HG03565 (cell line): ENCODE data around the gene PTPRCAP.
"Not testable (repeated sequence)": the region's sequence is repeated elsewhere in the genome, so short reads cannot be mapped to it uniquely, and the experiment has no call there.

Experiments used
- ATAC-seq: cut with Tn5 transposase; IDR thresholded peaks from one replicate; pipeline ENCODE4 v1.9.1; 2021; ENCODE audit warnings: mild to moderate bottlenecking, moderate library complexity; ENCODE audit not compliant: unreplicated experiment

The PTPRCAP gene

DNA sequence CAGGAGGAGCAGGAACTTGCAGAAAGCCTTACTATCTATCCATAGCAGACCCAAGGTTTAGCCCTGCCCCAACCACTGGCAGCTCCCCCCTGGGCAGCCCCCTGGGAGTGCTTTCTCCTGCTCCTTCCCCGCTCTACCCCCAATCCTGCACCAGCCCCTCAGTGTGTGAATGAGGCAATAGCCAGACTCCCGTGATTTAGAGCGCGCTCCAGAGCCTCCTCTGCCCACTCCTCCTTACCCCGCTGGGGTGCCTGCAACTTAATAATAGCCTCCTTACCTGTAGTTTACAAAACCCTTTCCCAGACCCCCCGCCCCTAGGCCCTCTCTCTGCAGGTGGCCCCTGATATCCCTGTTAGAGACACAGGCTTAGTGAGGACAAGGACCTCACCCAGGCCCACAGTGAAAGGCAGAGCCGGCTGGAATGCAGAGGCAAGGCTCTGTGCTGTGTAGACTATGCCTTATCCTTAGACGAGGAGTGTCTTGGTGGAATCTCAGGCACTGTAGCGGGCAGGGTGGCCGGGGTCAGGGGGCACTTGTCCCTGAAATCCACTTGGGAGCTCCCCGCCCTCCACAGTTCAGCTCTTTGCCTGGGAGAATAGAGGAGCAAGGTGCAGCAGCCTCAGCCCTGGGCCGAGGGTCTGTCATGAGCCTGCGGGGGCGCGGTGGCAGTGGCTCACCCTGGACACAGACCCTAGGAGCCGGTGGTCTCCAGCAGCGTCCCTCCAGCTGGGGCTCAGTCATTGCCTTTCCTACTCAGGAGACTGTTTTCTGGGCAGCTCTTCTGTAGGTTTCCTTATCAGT lies 26.3 kb downstream of the PTPRCAP start:
- no peak for ATAC-seq

DNA sequence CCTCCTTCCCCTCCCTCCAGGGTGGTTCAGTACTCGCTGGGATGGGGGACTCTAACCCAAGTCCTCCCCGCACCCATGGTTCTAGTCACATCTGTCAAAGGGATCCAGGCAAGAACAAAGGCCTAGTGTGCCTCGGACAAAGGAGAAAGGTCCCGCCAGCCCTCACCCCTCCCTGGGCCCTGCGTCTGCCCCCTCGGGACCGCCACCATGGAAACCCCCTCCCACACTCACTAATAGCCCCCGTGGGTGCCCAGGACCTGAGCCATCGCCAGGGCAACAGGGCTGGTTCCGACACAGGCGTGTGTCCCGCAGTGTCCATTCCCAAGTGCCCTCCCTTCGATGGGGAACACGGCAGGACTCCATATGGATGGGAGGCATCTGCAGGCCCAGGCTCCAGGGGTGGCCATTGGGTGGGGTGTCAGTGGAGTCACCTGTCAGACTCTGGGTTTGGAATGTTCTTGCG lies 27.1 kb downstream of the PTPRCAP start:
- no peak for ATAC-seq

DNA sequence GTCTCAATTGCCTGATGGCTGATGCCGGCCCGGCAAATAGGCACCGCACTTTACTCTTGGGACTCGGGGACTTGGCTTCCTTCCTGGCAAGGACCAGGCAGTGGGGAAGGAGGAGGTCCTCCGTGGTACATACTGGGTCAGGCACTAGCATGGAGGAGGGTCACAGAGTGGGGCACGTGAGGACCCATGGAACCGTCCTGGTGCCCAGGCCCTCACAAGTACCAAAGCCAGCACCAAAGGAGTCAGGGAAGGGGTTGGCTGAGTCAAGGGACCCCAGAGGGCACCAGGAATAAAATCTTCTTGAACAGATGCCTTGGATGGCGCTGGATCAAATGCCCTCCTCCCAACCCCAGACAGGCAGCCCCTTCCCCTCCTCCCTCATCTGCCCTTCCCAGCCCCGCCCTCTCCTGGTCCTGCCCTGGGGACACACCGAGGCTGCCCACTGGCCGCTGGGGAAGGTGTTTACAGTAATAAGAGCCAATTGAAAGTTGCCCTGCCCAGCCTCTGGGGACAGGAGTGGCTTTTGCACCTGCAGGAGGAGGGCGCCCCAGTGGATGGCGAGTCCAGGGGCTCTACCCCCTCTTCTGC lies 27.6 kb downstream of the PTPRCAP start:
- ATAC-seq: no peak

DNA sequence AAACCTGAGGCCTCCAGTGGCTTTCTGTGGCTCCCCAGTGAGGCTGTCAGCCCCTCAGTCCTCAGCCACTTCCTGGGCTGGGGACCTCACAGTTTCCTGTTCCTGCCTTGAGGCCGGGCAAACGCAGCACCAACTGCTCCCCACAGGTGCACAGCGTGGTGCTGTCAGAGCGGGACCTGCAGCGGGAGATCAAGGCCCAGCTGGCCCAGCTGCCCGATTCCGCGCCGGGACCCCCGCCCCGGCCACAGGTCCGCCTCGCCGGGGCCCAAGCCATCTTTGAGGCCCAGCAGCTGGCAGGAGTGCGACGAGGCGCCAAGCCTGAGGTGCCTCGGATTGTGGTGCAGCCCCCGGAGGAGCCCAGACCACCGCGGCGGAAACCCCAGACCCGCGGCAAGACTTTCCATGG lies 28.2 kb downstream of the PTPRCAP start:
- ATAC-seq: no peak

DNA sequence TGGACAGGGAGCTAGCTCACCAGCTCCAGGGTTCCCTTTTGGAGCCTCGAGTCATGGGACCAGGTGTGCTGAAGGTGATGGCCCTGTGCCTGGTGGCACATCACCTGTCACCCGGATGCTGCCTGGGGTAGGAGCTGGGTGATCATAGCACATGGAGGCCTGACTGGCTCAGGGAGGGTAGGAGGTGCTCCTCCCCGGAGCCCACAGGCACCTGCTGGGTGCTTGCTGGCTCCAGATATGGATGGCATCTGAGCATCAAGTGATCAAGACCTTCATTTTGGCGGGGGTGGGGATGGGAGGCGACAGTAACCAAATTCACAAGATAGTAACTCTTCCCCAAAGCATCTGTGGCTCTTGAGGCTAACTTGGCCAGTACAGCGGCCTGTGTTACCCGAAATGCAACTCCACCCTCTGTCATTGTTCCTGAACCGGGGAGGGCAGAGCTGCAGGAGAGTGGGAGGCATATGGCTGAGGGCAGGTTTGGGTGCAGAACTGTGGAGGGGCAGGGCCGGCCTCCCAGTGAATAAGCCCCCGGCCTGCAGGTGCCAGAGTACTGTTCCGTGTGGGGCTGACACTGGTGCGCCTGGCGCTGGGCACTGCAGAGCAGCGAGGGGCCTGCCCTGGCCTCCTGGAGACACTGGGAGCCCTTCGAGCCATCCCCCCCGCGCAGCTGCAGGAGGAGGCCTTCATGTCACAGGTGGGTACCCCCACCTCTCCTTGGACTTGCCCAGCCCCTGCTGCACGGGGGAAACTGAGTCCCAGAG lies 28.9 kb downstream of the PTPRCAP start:
- no peak for ATAC-seq

DNA sequence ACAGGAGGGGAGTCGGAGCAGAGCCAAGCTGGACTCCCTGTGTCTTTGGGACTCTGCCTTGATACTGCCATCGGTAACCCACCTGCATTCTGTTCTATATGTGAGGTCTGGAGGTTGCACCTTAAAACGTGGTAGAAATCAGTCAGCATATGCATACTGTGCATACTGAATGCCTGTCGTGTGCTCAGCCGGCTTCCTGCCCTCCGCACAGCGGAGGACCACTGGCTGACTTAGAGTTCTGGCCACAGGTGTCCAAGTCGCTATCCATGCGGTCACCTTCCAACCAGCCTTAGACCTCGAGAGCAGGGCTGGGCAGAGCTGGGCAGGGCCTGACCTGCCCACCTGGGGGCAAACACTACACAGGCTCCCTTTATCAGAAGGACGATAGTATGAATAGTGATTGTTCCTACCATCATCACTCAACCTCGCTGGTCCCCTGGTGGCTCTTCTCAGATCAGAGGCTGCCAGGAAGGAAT lies 29.8 kb downstream of the PTPRCAP start:
- no peak for ATAC-seq

DNA sequence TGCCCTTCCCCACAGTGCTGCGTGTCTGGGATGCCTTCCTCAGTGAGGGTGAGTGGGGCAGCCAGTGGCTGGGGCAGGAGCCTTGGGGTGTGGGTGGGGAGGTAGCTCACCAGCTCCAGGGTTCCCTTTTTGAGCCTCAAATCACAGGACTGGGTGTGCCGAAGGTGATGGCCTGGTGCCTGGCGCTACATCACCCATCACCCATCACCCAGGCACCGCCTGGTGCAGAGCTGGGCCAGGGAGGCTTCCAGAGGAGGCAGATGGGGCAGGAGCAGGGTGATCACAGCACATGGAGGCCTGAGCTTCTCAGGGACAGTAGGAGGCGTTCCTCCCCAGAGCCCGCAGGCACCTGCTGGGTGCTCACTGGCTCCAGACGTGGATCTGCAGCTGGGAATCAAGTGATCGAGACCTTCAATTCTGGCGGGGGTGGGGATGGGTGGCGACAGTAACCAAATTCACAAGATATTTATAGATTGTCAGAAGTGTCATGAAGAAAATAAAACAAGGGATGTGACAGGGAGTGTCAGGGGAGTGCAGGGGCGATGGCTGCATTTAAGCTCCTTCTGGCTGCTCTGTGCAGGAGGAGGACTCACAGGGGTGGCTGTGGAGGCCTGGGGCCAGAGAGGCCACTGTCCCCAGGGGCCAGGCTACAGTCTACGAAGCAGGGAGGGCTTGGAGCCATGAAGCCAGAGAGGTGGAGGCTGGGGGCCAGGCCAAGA lies 30.4 kb downstream of the PTPRCAP start:
- ATAC-seq: no peak

DNA sequence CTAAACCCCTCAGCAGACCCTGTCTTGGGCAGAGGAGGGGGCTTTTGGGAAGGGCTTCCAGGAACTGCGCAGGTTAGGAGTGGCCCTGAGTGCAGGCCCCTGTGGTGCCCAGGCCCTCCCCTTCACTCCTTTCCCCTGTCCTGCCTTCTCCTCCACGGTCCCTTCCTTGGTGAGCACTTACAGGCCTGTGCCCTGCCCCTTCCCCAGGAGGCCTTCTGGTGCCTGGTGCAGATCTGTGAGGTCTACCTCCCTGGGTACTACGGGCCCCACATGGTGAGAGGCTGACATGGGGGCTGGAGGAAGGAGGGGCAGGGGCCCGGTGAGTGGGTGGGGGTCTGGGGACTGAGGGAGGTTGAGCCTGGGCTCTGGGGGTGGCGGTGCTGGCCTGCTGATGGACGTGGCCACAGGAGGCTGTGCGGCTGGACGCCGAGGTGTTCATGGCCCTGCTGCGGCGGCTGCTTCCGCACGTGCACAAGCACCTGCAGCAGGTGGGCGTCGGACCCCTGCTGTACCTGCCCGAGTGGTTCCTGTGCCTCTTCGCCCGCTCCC lies 31.0 kb downstream of the PTPRCAP start:
- ATAC-seq: no peak

DNA sequence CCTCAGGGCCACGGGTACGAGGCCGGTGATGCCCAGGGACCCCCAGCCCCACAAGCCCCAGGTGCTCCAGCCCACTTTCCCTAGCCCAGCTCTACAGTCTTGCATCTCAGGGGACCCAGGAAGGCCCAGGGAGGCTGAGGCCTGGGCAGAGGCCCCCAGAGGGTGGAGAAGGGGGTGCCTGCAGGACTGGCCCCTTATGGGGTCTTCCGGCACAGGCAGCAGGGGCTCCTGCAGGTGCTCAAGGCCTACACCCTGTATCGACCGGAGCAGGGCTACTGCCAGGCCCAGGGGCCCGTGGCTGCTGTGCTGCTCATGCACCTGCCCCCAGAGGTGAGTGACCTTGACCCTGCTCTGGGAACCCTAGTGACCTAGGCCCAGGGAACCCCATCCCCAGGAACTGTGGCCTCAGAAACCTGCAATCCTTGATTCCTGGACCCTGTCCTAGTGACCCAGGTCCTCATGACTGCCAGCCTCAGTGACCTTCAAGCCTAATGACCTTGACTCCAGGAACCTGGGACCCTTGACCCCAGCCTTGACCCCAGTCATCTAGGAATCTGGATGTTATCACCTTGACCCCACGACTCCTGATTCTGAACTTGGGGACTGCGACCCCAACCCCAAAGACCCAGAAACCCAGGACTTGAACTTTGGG lies 31.7 kb downstream of the PTPRCAP start:
- no peak for ATAC-seq

DNA sequence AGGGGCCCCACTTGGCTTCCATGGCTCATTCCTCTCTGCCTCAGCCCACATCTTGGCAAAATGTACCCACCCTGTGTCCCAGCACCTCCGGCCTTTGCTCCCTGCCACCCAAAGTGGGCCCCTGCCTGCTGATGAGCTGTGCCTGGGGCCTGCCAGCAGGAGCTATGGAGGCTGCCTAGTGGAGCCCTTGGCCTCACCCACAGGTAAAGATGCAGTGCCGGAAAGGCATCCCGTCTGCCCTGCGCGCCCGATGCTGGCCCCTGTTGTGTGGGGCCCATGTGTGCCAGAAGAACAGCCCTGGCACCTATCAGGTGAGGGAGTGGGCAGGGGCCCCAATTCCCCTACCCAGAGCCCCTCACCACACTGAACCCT lies 32.3 kb downstream of the PTPRCAP start:
- ATAC-seq: no peak

DNA sequence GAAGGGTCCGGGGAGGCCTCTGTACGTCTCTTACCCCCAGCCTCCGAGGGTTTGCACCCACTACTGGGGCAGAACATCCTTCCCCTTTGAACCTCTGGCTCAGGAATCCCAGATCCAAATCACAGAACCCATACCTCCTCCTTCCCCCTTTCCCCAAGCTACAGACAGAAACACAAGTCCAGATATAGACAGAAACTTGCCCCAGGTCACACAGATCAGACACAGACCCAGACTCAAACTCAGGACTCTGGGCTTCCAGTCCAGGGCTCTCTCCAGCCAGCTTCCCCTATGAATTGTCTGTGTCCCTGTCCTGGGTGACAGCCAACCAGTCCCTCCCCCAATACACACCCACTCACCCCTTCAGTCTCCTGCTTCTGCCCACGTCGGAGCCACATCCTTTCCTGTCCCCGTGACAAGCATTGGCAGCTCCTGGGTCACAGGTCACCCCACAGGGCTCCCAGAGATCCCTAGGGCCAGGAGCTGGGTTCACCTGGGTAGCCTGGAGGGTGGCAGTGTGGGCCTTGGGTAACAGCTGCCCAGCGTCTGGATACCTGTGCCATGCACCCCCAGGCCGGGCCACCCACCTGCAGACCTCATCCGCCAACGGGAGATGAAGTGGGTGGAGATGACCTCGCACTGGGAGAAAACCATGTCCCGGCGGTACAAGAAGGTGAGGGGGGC lies 32.8 kb downstream of the PTPRCAP start:
- ATAC-seq: no peak

DNA sequence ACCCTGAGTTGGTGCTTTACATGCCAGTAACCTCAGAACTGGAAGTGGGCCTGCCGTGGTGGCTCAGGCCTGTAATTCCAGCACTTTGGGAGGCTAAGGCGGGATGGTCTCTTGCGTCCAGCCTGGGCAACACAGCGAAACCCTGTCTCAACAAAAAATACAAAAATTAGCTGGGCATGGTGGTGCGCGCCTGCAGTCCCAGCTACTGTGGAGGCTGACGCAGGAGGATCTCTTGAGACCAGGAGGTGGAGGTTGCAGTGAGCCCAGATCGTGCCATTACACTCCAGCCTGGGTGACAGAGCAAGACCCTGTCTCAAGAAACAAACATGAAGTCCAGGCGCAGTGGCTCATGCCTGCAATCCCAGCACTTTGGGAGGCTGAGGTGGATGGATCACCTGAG lies 34.4 kb downstream of the PTPRCAP start:
- not testable (repeated sequence) for ATAC-seq

DNA sequence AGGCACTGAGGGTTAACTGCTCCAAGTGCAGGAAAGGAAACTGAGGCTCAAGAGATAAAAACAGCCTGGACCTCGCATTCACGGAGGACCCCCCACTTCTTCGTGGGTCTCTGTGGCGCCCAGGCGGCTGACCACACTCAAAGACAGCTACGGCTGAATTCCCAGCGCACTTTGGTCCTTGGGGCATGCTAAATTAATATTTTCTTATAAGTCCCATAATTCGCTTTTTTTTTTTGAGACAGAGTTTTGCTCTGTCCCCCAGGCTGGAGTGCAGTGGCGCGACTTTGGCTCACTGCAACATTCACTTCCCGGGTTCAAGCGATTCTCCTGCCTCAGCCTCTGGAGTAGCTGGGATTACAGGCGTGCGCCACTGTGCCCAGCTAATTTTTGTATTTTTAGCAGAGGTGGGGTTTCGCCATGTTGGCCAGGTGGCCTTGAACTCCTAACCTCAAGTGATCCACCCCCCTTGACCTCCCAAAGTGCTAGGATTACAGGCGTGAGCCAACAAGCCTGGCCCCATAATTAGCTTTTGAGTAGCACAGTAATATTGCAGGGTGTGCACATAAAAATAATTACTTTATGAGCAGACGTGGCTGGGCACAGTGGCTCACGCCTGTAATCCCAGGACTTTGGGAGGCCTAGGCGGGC lies 35.2 kb downstream of the PTPRCAP start:
- not testable (repeated sequence) for ATAC-seq

DNA sequence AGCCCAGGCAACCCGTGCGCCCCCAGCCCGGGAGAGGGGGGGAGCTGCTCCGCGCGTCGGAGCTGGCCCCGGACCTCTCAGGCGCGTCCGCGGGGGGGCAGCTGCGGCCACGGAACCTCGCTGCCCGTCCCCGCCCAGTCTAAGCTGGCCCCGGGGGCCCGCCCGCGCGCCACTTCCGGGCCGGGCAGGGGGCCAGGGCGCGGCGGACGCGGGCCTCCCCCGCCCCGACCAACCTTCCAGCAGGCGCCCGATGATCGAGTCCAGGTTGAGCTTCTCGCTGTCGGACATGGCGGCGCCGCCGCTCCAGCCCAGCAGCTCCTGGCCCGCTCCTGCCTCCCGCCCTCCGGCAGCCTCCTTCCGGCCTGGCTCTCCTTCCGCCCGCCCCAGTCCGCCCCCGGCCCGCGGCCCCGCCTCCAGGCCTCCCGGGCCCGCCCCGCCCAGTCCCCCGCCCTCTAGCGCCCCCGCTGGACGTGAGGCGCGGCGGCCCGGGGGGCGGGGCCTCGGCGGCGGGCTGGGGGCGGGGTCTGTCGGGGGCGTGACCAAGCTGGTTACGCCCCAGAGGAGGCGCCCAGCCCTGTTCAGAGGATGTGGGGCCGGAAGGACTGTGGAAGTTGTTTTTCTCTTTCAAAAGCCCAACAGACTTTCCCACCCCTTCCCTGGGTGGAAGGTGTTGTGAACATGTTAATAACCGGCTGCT lies 35.8 kb downstream of the PTPRCAP start, which contains the start of gene PPP1CA:
TSS of gene PPP1CA (minus strand) at position 364 of the 697 bp plus-strand sequence. CDS start at position 288, 76 bp downstream.
- ATAC-seq: peak; percentile 48

DNA sequence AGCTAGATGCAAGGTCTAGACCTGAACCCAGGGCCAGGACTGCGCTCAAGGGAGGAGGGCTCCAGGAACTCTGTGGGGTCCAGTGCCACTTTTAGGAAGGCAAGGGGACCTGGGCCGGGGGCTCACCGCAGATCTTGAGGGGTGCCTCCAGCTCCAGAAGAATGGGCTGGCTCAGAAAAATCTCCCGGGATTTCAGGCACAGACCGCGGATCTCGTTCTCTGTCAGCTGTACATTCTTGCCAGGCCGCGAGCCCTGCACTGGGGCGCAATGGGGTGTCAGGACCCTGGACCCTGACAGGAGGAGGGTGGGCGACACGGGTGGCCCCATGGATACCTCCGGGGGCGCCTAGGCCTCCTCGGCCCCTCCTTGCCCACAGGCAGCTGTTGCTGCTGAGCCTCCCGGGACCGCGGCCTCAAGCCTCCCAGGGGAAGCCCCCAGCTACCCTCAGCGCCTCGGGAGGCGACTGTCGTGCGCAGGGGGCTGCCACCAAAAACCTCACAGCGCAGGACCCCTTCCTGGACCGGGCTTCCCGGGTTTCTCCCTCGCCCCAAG lies 36.5 kb downstream of the PTPRCAP start:
- peak; percentile 15 for ATAC-seq

DNA sequence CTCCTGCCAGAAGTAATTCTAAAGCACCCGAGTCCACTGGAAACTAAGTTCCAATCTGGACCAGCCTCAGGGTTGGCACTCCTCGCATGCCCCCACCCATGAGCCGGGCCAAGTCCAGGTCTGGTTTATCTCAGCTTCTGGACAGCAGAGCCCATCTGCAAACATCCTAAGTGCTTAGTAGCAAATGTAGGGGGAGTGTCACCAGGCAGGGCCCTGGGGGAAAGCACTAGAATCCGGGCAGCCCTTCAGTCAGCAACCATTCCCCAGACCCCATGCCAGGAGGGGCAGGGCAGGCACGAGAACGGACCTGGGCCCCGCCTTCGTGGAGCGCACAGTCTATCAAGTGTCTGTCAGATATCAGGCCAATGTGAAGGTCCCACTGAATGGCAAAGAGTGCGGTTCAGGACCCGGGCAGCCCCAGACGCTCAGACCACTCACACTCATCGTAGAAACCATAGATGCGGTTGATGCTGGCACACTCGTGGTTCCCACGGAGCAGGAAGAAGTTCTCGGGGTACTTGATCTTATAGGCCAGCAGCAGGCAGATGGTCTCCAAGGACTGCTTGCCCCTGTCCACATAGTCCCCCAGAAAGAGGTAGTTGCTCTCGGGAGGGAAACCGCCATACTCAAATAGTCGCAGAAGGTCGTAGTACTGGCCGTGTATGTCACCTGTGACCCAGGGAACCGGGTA lies 37.1 kb downstream of the PTPRCAP start:
- no peak for ATAC-seq
